GM12873 (cell line): Measurements from ENCODE around the gene PRMT7.

ENCODE experiments used
- CTCF ChIP-seq: IDR thresholded peaks from 2 replicates; pipeline ENCODE4 v1.5.1; 2012; ENCODE audit warnings: low read depth, mild to moderate bottlenecking, moderate library complexity, low read length, control low read depth; ENCODE audit not compliant: insufficient read depth; ENCODE audit errors: missing control alignments

The PRMT7 gene

GRCh38 chr16:68276223-68276622, 34.6 kb upstream of the PRMT7 start:
- no peak for TF ChIP-seq CTCF

DNA sequence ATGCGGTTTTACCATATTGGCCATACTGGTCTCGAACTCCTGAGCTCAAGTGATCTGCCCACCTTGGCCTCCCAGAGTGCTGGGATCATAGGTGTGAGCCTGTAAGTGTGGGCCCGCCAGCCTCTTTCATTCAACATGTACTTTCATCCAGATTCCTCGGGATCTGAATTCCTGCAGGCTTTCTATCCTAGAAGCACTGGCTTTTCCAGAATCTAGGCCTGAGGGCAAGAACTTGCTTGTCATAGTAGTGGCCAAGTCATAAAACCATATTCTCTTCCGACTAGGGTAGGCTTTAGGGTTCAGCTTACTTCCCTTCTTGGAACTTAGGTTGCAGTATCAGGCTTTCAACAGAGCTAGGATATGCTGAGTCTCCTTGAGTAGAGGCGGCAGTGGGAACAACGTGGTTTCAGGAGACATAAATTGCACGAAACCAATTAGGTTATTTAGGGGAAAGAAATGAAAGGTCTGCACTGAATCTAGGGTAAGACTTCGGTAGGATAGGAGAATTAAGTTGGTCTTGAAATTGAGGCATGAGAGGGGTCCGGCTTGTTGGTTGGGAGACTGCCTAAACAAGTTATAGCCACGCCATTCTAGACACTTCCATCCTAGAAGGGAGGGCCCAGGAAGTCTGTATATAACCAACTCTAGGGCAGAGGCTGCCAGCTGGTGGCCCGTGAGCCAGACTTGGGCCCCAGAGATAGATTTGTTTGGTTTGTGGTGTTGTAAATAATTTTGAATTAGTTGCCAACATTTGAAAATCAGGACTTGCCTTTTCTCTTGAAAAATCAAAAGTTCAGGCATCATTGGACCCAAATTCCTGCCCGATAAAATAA, 30.9 kb upstream of the PRMT7 start:
- no peak for TF ChIP-seq CTCF

- TF ChIP-seq CTCF, result no peak
These were observed 29.3 kb upstream of the PRMT7 start for GRCh38 chr16:68281368-68282063.

- no peak for TF ChIP-seq CTCF
These were observed 28.8 kb upstream of the PRMT7 start for GRCh38 chr16:68282064-68282452.

- TF ChIP-seq CTCF, result no peak
These were observed 27.5 kb upstream of the PRMT7 start for GRCh38 chr16:68283346-68283745.

- TF ChIP-seq CTCF, result no peak
These were observed 26.8 kb upstream of the PRMT7 start for GRCh38 chr16:68283801-68284598.

DNA sequence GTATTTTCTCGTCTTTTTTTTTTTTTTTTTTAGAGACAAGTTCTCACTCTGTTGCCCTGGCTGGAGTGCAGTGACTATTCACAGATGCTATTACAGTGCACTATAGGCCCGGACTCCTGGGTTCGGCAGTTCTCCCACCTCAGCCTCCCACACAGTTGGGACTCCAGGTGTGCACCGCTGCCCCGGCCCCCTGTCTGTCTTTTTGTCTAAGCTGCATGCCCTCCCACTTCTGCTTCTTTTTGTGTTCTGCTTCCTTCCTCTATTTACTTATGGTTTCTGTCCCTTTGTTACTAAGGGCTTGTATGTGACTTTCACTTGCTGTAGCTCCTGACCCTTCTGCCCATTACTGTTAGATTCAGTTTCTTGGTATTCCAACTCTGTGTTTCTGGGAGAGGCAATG, 26.0 kb upstream of the PRMT7 start:
- no peak for TF ChIP-seq CTCF
